ENCODE results near the gene GCK. TPM values are rescaled to one million over a fixed set of nuclear protein-coding genes. Genes with fewer than 3 reads are reported as not detected.

The GCK gene
- not detected for polyA plus RNA-seq

DNA sequence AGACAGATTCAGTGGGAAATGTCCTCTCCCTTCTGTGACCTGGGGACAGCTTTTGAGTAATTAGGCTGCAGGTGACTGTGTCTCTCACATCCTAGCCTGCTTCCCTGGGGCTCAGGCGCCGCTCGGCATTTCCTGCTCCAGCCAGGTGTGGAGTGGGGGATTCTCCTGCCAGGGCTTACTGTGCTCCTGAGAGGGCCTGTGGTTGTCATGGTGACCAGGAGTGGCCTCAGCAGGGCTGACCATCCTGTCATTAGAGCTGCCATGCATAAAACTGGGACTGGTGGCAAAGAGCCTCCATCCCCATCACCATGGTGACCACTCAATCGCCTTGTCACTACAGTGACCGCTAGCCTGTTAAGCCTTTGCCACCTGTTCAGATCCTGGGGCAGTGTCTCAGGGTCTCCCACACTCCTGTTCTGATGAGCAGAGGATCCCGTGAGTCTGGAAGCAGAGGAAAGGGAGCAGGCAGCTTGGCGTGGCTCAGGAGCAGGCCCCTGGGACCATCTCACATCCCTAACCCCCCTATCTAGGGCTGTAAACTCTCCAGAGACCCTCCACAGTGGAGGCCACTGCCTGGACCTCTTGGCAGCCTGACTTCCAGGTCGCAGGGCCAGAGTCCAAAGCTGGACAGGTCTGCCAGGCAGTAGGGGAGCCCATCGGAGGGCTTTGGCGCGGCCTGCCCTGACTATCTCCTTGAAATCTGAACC, at the start of gene GCK:
TSS of gene GCK (minus strand) at position 154 of the 707 bp plus-strand sequence. CDS start 486 bp downstream, outside the sequence.
- Mint-ChIP-seq H3K27ac (no peak within 1 kb of the TSS), H3K27me3 (ENCODE audit: low read depth in 3 of 3) (peaks cover 0 to 12% (median 7%) of the 10 kb centered on the region in 3 donors), H3K36me3 (peaks cover 0 to 3% (median 0%) of the 10 kb centered on the region in 3 donors), H3K9me3 (no peaks in the 10 kb centered on the region), H3K4me3 (no peak within 1 kb of the TSS), H3K4me1 (no peaks in the 10 kb centered on the region)
- no peak for DNase-seq

DNA sequence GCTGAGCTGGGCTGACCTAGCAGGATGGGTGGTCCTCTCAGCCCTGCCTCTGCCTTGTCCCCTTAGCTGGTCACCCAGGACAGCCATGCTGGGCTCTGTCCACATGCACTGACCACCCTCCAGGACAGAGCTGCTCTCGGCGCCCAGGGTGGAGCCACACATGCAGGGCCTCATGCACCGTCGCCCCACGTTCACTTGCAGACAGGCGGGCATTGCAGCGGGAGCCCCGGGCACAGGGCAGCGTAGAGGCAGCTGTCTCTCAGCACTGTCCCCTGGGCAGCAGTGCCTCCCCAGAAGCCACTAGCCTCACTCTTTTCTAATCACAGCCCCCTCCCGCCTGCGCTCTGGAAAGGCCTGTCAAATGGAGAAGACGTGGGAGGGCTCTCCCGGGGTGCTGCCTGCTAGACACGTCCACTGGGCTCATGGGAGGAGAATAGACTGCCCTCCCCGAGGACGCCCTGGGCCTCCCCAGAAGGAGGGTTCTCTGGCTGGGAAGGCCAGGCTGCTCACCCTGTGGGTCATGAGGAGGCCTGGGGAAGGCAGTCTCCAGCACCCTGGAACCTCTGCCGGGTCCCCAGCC, 49.0 kb upstream of the GCK start:
- Mint-ChIP-seq H3K9me3 (no peaks in the 10 kb centered on the region), H3K36me3 (no peaks in the 10 kb centered on the region), H3K27ac (no peak overlapping the region), H3K4me3 (no peak overlapping the region), H3K4me1 (peaks cover 0 to 1% of the 10 kb centered on the region in 2 donors), H3K27me3 (ENCODE audit: low read depth in 3 of 3) (no peaks in the 10 kb centered on the region)
- DNase-seq: no peak

DNA sequence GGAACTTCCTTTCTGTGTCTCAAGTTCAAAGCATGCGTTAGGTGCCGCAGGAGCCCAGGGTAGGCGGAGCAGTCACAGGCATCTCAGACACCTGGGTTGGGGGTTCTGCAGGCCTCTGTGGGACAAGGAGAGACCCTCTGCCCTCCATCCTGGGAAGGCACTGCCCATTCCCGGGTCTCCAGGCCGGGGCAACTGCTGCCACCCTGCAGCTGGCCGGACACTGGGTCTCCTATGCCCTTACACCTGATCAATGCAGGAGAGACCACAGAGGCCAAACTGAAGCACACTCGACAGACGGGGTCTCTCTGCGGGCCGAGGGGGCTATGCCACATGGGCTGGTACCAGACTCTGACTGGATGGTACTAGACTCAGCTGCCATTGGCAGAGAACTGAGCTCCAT, 48.5 kb upstream of the GCK start:
- Mint-ChIP-seq H3K4me3 (no peak overlapping the region), H3K9me3 (no peaks in the 10 kb centered on the region), H3K27ac (no peak overlapping the region), H3K27me3 (ENCODE audit: low read depth in 3 of 3) (no peaks in the 10 kb centered on the region), H3K36me3 (no peaks in the 10 kb centered on the region), H3K4me1 (peaks cover 0 to 1% of the 10 kb centered on the region in 2 donors)
- no peak for DNase-seq

DNA sequence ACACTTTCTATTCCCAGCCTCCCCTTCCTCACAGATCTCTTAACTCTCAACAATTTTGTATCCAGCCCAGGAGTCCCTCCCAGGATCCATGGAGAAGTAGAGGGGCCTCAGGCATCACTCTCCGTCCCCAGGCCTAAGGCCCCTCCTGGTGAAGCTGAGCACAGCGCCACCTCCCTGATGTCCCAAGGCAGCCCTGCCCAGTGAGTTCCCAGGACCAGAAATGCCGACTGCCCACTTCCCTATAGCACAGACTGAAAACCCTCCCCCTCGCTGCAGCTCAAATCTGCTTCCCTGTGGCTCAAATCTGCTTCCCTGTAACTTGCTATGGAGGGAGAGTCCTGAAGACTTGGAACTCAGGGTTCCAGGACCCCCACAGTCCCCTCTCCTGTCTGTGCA, 47.1 kb upstream of the GCK start:
- Mint-ChIP-seq H3K27me3 (ENCODE audit: low read depth in 3 of 3) (no peaks in the 10 kb centered on the region), H3K4me1 (peaks cover 0 to 1% of the 10 kb centered on the region in 2 donors)

DNA sequence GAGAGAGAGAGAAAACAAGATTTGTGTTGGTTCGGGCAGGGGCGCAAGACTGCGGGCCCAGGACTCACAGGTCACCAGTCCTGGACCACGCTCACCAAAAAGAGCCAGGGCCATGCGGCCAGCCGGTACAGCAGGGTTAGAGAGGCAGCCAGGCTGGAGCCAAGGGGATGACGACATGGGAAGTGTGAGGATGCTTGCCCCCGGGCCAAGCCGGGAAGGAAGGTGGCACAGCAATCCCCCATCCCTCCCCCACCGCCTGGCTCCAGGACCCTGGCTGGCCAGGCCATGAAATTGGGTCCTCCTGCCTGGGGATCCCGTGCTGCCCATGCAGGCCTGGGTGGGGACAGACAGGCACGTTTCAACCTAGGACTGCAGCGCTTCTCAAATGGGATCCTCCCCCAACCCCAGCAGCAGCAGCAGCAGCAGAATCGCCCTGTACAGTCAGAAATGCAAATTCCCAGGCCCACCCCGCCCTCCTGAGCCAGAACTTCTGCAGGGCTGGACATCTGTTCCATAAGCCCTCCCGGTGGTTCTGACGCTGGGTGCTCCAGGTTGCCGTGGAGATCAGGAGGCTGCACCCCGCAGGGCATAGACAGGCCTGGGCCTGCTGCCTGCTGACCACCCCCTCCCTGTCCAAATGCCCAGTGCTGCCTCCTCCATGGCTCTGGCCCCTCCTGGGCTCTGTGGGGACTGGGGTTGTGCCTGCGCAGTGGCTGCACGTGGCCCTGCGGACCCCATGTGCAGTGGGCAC, 46.5 kb upstream of the GCK start:
- DNase-seq: no peak
- Mint-ChIP-seq H3K4me1 (no peaks in the 10 kb centered on the region), H3K9me3 (no peaks in the 10 kb centered on the region), H3K4me3 (no peak overlapping the region), H3K27me3 (ENCODE audit: low read depth in 3 of 3) (no peaks in the 10 kb centered on the region), H3K27ac (no peak overlapping the region), H3K36me3 (no peaks in the 10 kb centered on the region)

More for the DNA sequence above, 47.1 kb upstream of the GCK start:
- H3K4me3 Mint-ChIP-seq: no peak overlapping the region
- no peaks in the 10 kb centered on the region for H3K36me3 Mint-ChIP-seq
- no peaks in the 10 kb centered on the region for H3K9me3 Mint-ChIP-seq
- DNase-seq: no peak
- no peak overlapping the region for H3K27ac Mint-ChIP-seq

DNA sequence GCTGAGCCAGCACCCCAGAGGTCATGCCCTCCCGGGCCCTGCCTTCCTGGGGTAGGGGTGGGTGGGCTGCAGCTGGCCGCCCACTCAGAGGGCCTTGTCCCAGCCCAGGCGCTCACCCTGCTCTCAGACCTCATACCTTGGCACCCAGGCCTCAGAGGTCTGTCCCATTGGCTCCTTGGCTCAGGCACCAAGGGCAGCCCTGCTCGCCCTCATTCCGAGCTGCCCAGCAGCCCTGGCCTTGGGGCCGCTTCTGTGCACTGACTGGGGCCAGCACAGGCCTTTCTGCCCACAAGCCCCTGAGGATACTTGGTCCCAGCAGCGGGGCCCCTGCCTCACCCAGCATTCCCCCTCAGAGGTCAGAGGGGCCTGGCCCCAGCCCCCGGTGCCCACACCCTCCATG, 45.8 kb upstream of the GCK start:
- DNase-seq: no peak
- no peak overlapping the region for H3K4me3 Mint-ChIP-seq
- no peak overlapping the region for H3K27ac Mint-ChIP-seq
- no peaks in the 10 kb centered on the region for H3K4me1 Mint-ChIP-seq
- H3K36me3 Mint-ChIP-seq: no peaks in the 10 kb centered on the region
- H3K27me3 Mint-ChIP-seq (ENCODE audit: low read depth in 3 of 3): no peaks in the 10 kb centered on the region
- no peaks in the 10 kb centered on the region for H3K9me3 Mint-ChIP-seq

DNA sequence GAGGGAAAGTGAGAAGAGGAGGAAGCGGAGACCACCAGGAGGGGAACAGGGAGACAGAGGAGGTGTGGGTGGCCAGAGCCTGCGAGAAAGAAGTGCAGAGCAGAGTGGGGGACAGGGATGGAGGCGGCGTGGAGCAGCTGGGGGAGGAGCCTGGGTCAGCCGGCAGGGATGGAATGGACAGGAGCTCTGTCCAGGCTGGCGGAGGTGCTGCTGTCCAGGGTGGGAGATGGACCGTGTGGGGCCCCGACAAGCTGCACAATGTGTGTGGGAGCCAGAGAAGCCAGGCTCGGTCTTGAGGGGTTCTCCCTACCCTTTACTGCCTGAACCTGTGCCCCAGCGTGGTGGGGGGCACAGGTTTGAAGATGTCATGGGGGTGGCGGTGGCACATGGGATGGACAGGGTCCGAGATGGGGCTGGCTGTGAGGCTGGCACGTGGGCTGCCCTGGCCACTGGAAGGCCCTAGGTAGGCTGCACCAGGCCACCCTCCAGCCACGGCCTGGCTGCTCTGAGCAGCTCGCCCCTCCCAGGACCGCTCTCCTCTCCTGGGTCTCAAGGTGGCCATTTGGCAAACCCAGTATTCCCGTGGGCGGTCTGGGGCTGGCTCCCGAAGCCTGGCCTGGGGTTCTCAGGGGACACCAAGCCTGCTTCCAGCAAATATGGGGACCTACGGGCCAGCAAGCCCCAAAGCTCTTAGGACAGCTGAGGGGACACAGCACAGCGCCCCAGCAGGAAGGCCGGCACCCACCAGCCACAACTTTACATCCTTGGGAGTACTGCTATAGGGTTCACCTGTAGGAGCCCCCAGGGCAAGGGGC, 43.9 kb upstream of the GCK start:
- H3K4me1 Mint-ChIP-seq: no peaks in the 10 kb centered on the region
- no peaks in the 10 kb centered on the region for H3K9me3 Mint-ChIP-seq

DNA sequence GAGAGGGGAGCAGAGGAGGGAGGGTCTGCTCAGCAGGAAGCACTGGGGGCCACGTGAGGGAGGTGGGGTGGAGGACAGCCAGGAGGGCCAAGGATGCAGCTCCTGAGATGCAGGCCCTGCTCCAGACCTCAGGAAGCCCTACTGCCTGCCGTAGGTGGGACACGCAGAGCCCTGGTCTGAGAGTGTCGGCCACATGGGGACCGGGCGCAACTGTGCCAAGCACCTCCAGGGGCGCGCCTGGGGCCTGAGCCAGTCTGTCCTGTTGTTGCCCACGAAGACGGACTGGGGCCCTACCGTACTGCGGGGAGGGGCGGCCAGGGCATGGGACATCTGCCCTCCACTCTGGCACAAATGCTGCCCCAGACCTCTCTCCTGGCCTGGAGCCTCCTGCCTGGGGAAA, 43.2 kb upstream of the GCK start:
- DNase-seq: no peak
- H3K9me3 Mint-ChIP-seq: no peaks in the 10 kb centered on the region
- H3K4me1 Mint-ChIP-seq: no peaks in the 10 kb centered on the region
- H3K4me3 Mint-ChIP-seq: no peak overlapping the region
- H3K27ac Mint-ChIP-seq: no peak overlapping the region
- H3K36me3 Mint-ChIP-seq: no peaks in the 10 kb centered on the region
- H3K27me3 Mint-ChIP-seq (ENCODE audit: low read depth in 3 of 3): no peaks in the 10 kb centered on the region

More for the DNA sequence above, 43.9 kb upstream of the GCK start:
- no peak overlapping the region for H3K4me3 Mint-ChIP-seq
- H3K27ac Mint-ChIP-seq: no peak overlapping the region
- no peak for DNase-seq
- H3K27me3 Mint-ChIP-seq (ENCODE audit: low read depth in 3 of 3): no peaks in the 10 kb centered on the region
- H3K36me3 Mint-ChIP-seq: no peaks in the 10 kb centered on the region

DNA sequence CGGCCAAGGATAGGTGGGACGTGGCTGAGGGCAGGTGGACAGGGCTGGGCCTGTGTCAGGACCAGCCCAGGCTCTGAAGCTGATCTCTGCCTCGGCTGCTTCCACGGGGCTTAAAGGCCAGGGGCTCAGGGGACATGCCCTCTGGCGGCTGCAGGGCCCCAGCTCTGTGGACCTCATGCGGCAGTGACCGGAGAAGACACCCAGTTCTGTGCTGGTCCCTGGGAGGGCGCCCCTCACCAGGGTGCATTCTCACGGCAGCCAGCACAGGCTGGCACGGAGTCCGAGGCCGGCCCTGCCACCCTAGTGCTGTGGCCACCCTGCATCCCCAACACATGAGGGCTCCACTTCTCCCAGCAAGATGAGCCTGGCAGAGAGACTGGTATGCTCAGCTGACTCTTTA, 41.8 kb upstream of the GCK start:
- H3K4me1 Mint-ChIP-seq: no peaks in the 10 kb centered on the region

DNA sequence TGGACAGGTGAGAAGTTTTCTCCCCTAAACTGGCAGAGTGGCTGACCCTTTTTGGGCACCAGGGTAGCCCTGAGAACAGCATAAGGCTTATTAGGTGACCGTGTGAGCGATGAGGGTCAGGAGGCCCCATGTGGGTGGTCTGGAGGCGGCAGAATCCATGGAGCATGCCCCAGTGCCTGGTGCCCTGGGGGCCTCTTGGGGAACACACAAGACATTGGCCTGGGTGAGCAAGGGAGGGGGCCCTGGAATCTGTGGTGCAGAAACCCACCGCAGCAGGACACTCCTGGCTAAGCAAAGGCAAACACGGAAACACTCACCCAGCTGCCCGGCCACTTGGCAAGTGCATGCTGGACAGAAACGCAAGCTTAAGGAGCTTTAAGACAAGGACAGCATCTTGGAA, 41.0 kb upstream of the GCK start:
- no peak for DNase-seq
- Mint-ChIP-seq H3K36me3 (no peaks in the 10 kb centered on the region), H3K9me3 (no peaks in the 10 kb centered on the region), H3K27ac (no peak overlapping the region), H3K4me3 (no peak overlapping the region), H3K4me1 (no peaks in the 10 kb centered on the region), H3K27me3 (ENCODE audit: low read depth in 3 of 3) (peaks cover 0 to 5% (median 0%) of the 10 kb centered on the region in 3 donors)

More for the DNA sequence above, 41.8 kb upstream of the GCK start:
- DNase-seq: no peak
- no peak overlapping the region for H3K4me3 Mint-ChIP-seq
- H3K27me3 Mint-ChIP-seq (ENCODE audit: low read depth in 3 of 3): peaks cover 0 to 2% (median 0%) of the 10 kb centered on the region in 3 donors
- H3K36me3 Mint-ChIP-seq: no peaks in the 10 kb centered on the region
- no peak overlapping the region for H3K27ac Mint-ChIP-seq
- no peaks in the 10 kb centered on the region for H3K9me3 Mint-ChIP-seq

DNA sequence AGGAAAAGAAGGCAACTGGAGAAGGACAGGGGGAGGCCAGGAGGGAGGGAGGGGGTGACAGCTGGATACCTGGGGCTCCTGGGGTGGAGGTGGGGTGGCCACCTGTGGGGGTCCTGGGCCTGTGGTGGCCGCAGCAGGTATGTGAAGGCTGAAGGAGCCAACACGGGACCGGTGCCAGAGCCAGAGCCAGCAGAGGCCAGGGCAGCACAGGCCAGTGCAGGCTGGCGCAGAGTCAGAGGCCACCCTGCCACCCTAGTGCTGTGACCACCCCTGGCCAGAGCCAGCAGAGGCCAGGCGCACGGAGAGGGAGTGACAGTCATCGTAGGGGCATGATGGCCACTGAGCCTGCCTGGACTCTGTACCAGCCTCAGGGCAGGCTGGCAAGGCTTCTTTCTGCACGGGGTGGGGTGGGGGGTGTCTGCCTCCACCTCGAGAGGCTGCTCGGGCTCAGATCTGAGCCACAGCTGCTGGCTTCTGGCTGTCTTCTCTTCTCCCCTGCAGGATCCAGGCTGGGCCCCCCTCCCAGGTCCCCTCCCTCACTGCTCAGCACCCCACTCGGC, 40.4 kb upstream of the GCK start:
- Mint-ChIP-seq H3K27ac (no peak overlapping the region), H3K4me1 (no peaks in the 10 kb centered on the region), H3K4me3 (no peak overlapping the region), H3K27me3 (ENCODE audit: low read depth in 3 of 3) (peaks cover 0 to 5% (median 0%) of the 10 kb centered on the region in 3 donors), H3K36me3 (no peaks in the 10 kb centered on the region), H3K9me3 (no peaks in the 10 kb centered on the region)
- no peak for DNase-seq

DNA sequence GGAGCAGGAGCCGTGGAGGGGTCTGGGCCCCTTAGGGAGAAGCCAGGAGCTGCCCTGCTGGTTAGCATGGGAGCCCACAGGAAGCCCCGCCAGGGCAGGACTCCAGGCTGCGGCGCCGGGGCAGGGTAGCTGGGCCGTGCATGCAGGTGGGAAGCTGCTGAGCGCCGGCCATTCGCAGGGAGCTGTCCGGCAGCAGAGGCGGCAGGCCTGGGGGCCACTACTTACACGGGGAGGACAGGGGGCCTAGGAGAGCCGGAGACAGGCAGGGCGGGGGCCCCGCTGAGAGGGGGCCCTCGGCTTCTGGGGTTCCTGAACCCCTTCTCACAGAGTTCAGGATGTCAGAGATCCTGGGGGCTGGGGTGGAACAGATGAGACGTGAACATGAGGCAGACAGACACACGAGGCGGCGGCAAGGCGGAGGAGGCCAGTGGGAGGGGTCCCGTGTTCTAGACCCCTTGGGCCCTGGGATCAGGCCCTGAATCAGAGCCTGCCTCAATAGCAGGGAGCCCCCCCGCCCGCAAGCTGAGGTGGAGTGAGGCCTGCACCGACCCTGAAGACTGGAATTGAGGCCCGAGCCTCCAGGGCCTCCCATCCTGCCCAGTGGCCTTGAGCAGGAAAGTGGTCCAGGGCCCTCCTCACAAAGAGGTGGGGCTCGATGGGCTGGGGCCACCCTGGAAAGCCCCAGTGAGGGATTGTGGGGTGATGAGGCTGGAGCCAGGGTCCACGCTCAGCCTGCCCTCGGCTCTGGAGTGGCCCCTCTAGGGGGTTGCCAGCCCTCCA, 39.5 kb upstream of the GCK start:
- Mint-ChIP-seq H3K9me3 (no peaks in the 10 kb centered on the region), H3K4me3 (no peak overlapping the region)

DNA sequence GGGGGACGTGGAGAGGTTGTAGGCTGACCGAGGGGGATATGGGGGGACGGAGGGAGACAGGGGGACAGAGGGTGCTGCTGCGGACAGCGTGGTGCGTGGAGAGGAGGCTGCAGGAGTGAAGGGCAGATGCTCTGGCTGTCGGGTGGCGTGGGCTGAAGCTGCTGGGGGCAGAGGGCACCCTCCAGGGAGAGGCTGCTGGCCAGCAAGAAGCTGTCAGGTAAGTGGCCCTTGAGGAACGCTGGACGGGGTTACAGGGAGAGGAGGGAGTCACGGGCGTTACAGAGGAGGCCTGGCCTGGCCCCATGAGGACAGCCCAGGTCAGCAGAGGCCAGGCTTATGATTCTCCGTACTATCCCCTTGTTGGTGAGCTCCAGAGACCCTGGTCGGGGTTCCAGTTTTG, 38.7 kb upstream of the GCK start:
- H3K27ac Mint-ChIP-seq: no peak overlapping the region
- no peak overlapping the region for H3K4me3 Mint-ChIP-seq
- DNase-seq: no peak
- H3K27me3 Mint-ChIP-seq (ENCODE audit: low read depth in 3 of 3): peaks cover 0 to 5% (median 0%) of the 10 kb centered on the region in 3 donors
- no peaks in the 10 kb centered on the region for H3K36me3 Mint-ChIP-seq
- no peaks in the 10 kb centered on the region for H3K9me3 Mint-ChIP-seq
- H3K4me1 Mint-ChIP-seq: no peaks in the 10 kb centered on the region

More for the DNA sequence above, 39.5 kb upstream of the GCK start:
- Mint-ChIP-seq H3K27me3 (ENCODE audit: low read depth in 3 of 3) (peaks cover 0 to 5% (median 0%) of the 10 kb centered on the region in 3 donors), H3K36me3 (no peaks in the 10 kb centered on the region), H3K27ac (no peak overlapping the region), H3K4me1 (no peaks in the 10 kb centered on the region)
- no peak for DNase-seq
